GM06990 (cell line): Measurements from ENCODE around the gene USF2.

Experiments
- DNase-seq: peaks from one replicate; pipeline ENCODE4 v3.0.0-alpha.2; 2011; ENCODE audit not compliant: insufficient read length; ENCODE audit errors: extremely low read depth
- H3K27me3 ChIP-seq: replicated peaks from 2 replicates; pipeline ENCODE4 v1.6.0; 2011; ENCODE audit warnings: low read length; ENCODE audit not compliant: control insufficient read depth, insufficient read depth
- H3K36me3 ChIP-seq: 2 replicates; pipeline ENCODE4 v1.5.1; 2011; ENCODE audit warnings: low read length; ENCODE audit not compliant: control insufficient read depth, insufficient read depth
- H3K4me3 ChIP-seq: replicated peaks from 2 replicates; pipeline ENCODE4 v1.5.1; 2011; ENCODE audit warnings: low read depth, mild to moderate bottlenecking, control low read depth, low read length
- CTCF ChIP-seq: IDR thresholded peaks from 2 replicates; pipeline ENCODE4 v1.5.1; 2011; ENCODE audit warnings: low read length, control low read depth, mild to moderate bottlenecking, inconsistent platforms; ENCODE audit not compliant: insufficient read depth, poor library complexity, severe bottlenecking

The USF2 gene

GRCh38 chr19:35278578-35279284 is 10.0 kb downstream of the USF2 start:
- TF ChIP-seq CTCF: no peak
- no peaks in the 10 kb centered on the region for H3K27me3 ChIP-seq
- no peak for DNase-seq
- H3K36me3 ChIP-seq: peaks cover 15% of the 10 kb centered on the region
- H3K4me3 ChIP-seq: no peak overlapping the region

GRCh38 chr19:35279374-35279773 is 10.6 kb downstream of the USF2 start:
- H3K27me3 ChIP-seq: no peaks in the 10 kb centered on the region
- H3K4me3 ChIP-seq: no peak overlapping the region
- DNase-seq: no peak
- peaks cover 11% of the 10 kb centered on the region for H3K36me3 ChIP-seq
- no peak for TF ChIP-seq CTCF

GRCh38 chr19:35279985-35280821 is 11.4 kb downstream of the USF2 start:
- no peak overlapping the region for H3K4me3 ChIP-seq
- DNase-seq: no peak
- peaks cover 11% of the 10 kb centered on the region for H3K36me3 ChIP-seq
- H3K27me3 ChIP-seq: no peaks in the 10 kb centered on the region
- TF ChIP-seq CTCF: no peak

GRCh38 chr19:35281303-35281702 is 12.5 kb downstream of the USF2 start:
- no peak for TF ChIP-seq CTCF
- no peak for DNase-seq

GRCh38 chr19:35284153-35285094 is 15.7 kb downstream of the USF2 start:
- DNase-seq: no peak
- Histone ChIP-seq H3K27me3 (no peaks in the 10 kb centered on the region), H3K4me3 (no peak overlapping the region), H3K36me3 (peaks cover 3% of the 10 kb centered on the region)
- TF ChIP-seq CTCF: no peak

More at GRCh38 chr19:35281303-35281702, 12.5 kb downstream of the USF2 start:
- peaks cover 9% of the 10 kb centered on the region for H3K36me3 ChIP-seq
- H3K27me3 ChIP-seq: no peaks in the 10 kb centered on the region
- H3K4me3 ChIP-seq: no peak overlapping the region
